Measurements from ENCODE around the gene PLCB4.
"Not testable (repeated sequence)": the region's sequence is repeated elsewhere in the genome, so short reads cannot be mapped to it uniquely, and the experiment has no call there.

Gene PLCB4

GRCh38 chr20:9348316-9348715 is 279.4 kb downstream of the PLCB4 start:
- DNase-seq (ENCODE audit: insufficient read length, low spot score), result no peak
- FAIRE-seq, result no peak

DNA sequence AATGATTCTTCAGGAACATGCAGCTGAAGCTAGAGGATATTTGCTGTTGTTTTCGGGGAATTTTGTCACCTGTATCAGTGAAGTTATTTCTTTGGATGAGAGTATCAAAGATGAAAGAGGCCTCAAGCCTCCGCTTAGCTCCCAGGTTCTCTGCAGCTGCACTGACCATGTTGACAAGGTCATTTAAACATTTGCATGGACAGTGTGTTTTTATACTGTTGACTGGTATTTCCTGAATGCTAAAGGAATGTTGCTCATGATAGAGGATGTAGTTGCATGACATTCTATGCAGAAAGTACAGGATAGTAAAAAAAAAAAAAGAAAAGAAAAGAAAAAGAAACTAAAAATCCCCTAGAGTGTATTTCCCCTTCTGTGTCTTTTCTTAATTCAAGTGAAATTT is 279.9 kb downstream of the PLCB4 start:
- DNase-seq (ENCODE audit: insufficient read length, low spot score) (no peak), FAIRE-seq (no peak)

DNA sequence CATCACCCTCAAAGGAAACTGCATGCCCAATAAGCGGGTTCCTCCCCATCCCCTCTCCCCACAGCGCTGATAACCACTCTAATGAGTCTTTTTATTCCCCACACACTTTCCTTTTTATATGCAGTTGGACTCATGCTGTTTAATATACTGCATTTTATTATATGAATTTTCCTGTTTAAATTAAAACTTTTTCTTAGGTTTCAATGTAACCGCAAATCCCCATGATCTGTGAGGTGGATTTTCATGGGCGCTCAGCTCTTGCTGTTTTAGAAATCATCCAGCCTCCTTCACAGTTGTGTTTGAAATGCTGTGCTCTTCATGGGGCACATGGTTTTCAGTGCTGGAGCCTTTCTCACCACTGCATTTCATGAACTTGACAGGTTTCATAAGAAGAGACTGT is 280.4 kb downstream of the PLCB4 start:
- DNase-seq (ENCODE audit: insufficient read length, low spot score) (no peak), FAIRE-seq (no peak)

- DNase-seq (ENCODE audit: insufficient read length, low spot score) (no peak), FAIRE-seq (no peak)
Measured at GRCh38 chr20:9352739-9353138, 283.9 kb downstream of the PLCB4 start.

DNA sequence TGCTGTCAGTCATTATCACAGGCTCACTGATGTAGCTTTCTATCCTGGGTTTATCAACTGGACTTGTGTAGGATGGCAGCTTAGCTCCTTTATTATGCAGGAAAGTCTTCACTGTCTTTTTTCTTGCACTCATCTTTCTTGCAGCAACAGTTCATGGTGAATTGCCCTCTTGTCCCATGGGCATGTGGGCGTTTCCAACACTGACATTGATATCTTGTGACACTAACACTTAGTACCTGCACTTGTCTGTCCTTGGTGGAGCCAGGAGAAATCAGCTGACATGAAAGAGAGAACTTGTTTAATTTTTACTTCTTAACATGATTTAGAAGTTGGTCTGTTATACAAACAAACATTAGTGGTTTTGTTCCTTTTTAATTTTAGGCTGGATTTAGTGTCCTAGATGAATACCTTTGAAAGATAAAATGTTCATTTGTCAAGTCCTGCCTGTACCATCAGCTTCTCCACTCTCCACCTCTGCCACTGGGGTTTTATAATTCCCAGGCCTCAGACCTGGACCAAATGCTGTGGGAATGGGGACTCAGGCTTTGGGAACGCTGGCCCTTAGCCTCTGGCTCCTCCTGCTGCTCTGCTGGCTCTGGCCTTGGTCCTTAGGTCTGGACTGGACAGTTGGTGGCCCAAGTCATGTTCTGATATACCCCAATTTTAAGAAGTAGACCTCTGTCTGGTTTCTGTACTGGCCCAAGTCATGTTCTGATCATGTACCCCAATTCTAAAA is 284.5 kb downstream of the PLCB4 start:
- DNase-seq (ENCODE audit: insufficient read length, low spot score), result no peak
- no peak for FAIRE-seq

- FAIRE-seq (no peak), DNase-seq (ENCODE audit: insufficient read length, low spot score) (no peak)
Measured at GRCh38 chr20:9353916-9354276, 285.0 kb downstream of the PLCB4 start.

DNA sequence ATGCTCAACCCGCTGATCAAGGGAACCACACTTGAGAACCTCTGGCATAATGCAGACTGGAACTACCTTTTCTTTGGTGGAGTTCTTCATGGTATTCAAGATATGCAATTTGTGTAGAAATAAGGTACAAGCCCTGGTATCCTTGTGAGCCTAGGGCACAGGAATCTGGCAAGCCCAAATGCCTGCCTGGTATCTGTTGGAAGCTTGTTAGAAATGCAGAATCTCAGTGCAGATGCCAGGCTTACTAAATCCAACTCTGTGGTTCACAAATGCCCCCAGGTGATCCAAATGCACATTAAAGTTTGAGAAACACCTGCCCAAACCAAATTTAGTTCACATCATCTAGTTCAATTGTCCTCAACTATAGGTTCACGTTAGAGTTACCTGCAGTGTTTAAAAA is 285.7 kb downstream of the PLCB4 start:
- DNase-seq (ENCODE audit: insufficient read length, low spot score) (no peak), FAIRE-seq (no peak)

- FAIRE-seq (no peak), DNase-seq (ENCODE audit: insufficient read length, low spot score) (no peak)
Measured at GRCh38 chr20:9358001-9358400, 289.1 kb downstream of the PLCB4 start.

- DNase-seq (ENCODE audit: insufficient read length, low spot score), result no peak
- FAIRE-seq, result no peak
Measured at GRCh38 chr20:9359561-9360308, 290.8 kb downstream of the PLCB4 start.

DNA sequence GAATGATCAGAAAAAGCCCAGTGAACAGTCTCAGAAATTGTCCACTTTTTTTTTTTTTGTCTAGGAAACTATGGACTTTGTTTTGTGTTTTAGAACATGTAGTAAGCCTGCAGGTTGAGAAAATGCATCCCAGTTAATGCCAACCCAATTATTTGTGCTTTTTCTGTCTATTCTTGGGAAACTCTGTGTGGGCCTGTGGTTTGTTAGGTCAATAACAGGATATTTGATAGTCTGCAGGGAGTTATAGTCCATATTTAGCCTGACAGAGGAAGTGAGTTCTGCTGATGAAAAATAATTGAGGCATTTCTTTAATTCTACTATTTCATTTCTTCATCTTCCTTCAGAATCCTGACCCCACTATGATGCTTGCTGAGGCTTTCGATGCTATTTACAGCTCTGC is 291.5 kb downstream of the PLCB4 start:
- FAIRE-seq (no peak), DNase-seq (ENCODE audit: insufficient read length, low spot score) (no peak)

GRCh38 chr20:9363673-9364072 is 294.8 kb downstream of the PLCB4 start:
- DNase-seq (ENCODE audit: insufficient read length, low spot score), result no peak
- FAIRE-seq, result no peak

DNA sequence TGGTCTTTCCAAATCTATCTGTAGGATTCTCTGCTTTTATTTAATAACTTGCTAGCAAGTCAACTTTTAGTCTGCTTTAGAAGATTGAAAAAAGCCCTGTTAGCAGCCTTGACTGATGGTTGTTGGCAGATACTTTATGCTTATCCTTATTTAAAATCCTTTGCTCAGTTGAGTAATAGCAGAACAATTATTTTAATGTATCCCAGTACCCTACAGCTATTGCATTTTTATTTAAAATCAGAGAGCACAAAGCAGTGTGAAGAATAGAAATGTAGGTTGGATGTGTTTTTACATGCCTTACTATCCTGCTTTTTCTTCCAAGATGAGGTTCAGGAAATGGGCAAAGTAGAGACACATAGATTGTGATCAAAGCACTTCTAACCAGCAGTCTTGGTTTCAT is 298.4 kb downstream of the PLCB4 start:
- DNase-seq (ENCODE audit: insufficient read length, low spot score) (no peak), FAIRE-seq (no peak)

- no peak for FAIRE-seq
Measured at GRCh38 chr20:9367746-9368145, 298.9 kb downstream of the PLCB4 start.

DNA sequence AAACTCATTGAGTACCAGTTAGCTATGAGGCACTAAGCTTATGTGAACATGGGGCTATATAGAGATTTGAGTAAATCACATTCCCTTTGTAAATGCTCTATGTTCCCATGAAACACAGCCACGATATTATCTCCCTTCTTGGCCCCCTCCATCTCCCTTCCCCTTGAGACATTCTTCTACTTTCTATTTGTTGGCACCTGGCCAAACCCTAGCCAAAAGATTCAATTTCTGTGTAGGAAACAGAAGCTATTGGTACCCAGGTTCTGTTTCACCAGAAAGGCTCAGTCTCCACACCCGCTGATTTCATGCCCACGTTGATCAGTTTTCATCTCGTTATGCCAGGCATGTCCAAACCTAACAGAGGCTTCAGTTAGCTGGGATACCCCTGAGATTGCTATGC is 300.0 kb downstream of the PLCB4 start:
- FAIRE-seq (no peak), DNase-seq (ENCODE audit: insufficient read length, low spot score) (no peak)

More at GRCh38 chr20:9367746-9368145, 298.9 kb downstream of the PLCB4 start:
- no peak for DNase-seq (ENCODE audit: insufficient read length, low spot score)

DNA sequence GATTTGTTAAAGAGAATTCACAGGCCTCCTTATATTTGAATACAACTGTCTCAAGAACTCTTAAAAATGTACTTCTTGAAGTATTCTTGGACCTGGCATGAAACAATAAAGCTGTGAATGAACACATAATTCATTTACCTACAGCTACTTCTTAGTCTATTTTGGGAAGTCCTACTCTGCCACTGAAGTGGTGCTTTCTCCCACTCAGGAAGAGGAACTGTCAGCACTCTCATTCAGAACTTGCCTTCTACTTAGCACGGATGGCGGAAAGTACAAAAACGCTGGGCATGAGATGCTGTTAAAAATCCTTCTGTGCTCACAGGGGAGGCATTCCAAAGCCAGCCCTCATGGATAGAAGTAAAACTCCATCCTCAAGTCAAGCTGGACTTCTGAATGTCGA is 300.7 kb downstream of the PLCB4 start:
- DNase-seq (ENCODE audit: insufficient read length, low spot score) (no peak), FAIRE-seq (no peak)

- no peak for DNase-seq (ENCODE audit: insufficient read length, low spot score)
- no peak for FAIRE-seq
Measured at GRCh38 chr20:9374072-9374471, 305.2 kb downstream of the PLCB4 start.

DNA sequence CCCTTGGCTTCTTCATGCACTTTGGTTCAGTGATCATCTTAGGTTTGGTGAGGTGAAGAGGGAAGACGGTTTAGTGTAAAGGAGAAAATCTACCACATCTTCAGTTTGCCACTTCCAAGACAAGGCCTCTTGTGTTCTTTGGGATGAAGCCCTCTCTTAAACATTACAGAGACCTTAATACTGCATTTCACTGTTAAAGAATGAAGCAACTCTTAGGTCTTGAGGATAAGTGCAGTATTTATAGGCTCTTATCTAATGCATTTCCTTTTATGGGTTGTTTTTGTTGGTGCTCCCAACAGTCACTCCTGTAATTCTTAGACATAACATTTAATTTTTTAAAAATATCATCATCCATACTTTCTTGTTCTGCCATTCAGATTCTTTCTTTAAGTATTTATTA is 305.6 kb downstream of the PLCB4 start:
- FAIRE-seq, result no peak

DNA sequence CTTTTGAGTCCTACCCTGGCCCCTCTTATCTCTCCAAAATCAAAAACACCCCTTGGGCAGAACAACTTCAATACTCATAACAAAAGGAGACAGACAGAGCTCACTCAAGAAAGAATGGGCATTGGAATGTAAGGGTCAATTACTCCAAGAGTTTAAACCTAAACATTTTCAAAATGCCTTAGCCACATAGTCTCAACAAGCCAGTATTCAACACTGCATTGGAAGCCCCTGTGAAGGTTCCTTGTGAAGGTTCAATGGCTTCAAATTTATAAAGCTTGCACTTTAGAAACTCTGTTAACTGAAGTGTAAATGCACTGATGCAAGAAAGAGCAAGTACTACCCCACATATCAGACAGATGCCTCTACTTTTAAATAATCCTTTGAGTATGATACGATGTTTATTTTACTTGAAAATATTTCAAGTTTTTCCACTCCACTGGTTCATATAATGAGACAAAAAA is 306.4 kb downstream of the PLCB4 start:
- no peak for FAIRE-seq

More for the DNA sequence above, 305.6 kb downstream of the PLCB4 start:
- DNase-seq (ENCODE audit: insufficient read length, low spot score), result no peak

GRCh38 chr20:9377007-9377406 is 308.1 kb downstream of the PLCB4 start:
- FAIRE-seq (no peak), DNase-seq (ENCODE audit: insufficient read length, low spot score) (no peak)

More for the DNA sequence above, 306.4 kb downstream of the PLCB4 start:
- DNase-seq (ENCODE audit: insufficient read length, low spot score), result no peak

DNA sequence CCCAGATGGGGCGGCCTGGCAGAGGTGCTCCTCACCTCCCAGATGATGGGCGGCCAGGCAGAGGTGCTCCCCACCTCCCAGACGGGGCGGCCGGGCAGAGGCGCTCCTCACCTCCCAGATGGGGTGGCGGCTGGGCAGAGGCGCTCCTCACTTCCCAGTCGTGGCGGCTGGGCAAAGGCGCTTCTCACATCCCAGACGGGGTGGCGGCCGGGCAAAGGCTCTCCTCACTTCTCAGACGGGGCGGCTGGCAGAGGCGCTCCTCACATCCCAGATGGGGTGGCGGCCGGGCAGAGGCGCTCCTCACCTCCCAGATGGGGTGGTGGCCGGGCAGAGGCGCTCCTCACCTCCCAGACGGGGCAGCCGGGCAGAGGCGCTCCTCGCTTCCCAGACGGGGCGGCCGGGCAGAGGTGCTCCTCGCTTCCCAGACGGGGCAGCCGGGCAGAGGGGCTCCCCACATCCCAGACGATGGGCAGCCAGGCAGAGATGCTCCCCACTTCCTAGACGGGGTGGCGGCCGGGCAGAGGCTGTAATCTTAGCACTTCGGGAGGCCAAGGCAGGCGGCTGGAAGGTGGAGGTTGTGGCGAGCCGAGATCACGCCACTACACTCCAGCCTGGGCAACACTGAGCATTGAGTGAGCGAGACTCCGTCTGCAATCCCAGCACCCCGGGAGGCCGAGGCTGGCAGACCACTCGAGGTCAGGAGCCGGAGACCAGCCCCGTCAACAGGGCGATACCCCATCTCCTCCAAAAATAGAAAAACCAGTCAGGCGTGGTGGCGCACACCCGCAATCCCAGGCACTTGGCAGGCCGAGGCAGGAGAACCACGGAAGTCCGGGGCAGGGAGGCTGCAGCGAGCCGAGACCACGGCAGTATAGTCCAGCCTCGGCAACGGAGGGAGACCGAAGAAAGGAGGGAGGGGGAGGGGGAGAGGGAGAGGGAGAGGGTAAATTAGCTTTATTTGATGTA is 316.7 kb downstream of the PLCB4 start:
- not testable (repeated sequence) for FAIRE-seq

More for the DNA sequence above, 316.7 kb downstream of the PLCB4 start:
- not testable (repeated sequence) for DNase-seq (ENCODE audit: insufficient read length, low spot score)

Data from GM19239 (cell line).